Stimulated activated CD8-positive, alpha-beta memory T cell treated with anti-CD3 and anti-CD28 coated beads, Interleukin-12 subunit alpha, Interleukin-12 subunit beta, amount 100 ng/mL, for 4 hours (primary cell): ENCODE results near the gene MITF.
"Not testable (repeated sequence)": the region's sequence is repeated elsewhere in the genome, so short reads cannot be mapped to it uniquely, and the experiment has no call there.

Source experiments
- DNase-seq: peaks from one replicate; pipeline ENCODE4 v3.0.0-alpha.2; 2020; ENCODE audit warnings: low read depth

The MITF gene

DNA sequence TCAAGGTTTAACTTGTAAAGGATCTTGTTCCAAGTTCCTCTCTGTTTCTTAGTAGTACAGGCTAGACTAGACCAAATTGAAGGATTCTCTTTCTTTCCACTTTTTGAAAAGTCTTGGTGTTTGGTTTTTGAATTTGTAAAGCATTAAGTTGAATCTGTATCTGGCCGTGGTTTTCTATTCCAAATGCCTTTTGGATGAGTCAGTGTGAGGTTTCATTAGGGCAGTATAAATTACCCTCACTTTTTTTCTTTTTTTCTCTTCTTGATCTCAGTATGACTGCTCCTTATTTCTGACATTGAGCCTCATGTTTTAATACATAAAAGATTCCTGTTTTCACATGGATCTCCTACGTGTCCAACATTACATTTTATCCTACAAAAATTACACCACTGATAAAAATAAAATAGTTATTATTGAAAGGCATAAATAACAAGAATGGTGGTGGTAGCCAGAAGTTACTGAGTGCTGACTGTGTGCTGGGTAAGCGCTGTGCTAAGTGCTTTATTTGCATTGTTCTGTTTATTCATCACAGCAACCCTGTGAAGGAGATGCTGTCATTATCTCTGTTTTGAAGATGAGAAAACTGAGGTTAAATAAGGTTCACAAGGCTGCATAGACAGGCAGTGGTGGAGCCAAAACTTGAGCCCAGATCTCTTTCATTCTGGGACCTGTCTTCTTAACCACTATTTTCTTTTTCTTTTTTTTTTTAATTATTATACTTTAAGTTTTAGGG is 48.3 kb downstream of the MITF start:
- DNase-seq, result no peak

DNA sequence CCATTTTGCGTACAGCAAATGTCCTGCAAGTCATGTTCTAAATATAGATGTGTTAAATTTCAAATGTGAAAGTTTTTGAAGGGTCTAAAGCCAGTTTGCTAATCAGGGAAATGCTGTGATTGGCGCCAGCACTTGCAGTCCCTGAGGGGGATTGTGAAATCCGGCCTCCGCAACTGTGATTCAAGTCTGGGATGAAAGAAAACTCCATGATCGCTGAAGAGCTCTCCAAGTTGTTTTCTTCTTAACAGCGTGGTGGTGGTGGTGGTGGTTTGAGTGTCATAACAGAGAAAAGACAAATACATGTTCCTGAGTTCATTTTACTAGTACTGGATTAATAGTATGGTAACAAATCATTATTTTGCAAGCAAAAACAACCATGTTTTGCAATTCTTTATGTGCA is 51.8 kb downstream of the MITF start:
- DNase-seq, result no peak

DNA sequence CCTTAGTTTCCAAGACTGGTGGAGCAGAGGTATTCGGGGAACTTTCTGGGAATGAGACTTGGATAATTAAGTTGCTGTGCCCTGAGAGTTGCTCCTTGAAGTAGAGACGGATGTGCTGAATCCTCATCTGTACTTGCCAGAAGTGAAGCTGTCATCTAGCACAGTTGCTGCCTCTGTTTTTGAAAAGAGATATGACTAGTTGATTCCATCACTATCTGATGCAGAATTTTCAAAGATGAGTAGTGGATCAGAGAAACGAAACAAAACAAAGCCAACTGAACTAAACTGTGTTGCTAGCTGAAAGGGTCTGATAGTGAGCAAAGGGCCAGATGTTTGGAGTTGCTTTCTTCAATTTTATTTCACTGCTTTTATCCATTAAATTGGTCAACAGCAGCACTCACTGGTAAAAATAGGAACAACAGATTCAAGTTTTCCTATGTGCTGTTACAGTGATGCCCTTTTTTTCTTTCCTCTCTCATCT is 52.7 kb downstream of the MITF start:
- DNase-seq, result no peak

DNA sequence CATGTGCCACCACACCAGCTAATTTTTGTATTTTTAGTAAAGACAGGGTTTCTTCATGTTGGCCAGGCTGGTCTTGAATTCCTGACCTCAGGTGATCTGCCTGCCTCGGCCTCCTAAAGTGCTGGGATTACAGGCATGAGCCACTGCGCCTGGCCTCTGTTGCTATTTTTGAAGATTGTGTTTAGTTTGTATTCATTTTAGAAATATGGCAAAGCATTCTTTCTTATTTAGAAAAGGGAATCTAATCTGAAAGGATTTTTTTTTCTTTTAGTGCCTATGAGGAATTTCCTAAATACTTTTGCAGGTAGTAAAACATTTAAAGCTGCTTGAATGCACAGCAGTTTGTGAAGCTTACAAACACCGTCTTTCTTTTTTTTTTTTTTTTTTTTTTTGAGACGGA is 56.9 kb downstream of the MITF start:
- not testable (repeated sequence) for DNase-seq

DNA sequence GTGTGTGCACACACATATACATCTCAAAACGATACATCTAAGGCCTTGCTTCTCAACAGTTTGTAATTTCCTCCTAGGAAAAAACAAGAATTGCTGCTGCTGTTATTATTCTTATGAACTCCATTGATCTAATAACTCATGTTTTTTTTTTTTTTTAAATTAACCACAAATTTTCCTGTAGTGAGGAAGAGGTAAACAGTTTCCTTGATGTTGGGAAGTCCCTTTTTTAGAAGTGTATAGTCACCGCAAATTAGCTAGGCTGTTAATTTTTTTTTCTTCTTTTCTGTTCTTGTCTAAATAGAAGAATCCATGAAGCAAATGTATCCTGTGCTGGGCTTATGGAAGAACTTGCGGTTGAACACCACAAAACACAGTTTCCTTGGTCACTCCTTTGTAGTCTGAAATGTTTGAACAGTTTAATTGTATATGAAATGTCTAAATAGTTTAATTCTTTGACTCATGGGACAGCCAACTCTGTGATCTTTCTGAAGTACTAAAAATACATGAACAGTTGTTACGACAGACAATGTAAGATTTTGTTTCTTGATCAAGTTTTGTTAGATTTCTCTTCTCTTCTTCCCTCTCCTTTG is 64.5 kb downstream of the MITF start:
- DNase-seq, result no peak

DNA sequence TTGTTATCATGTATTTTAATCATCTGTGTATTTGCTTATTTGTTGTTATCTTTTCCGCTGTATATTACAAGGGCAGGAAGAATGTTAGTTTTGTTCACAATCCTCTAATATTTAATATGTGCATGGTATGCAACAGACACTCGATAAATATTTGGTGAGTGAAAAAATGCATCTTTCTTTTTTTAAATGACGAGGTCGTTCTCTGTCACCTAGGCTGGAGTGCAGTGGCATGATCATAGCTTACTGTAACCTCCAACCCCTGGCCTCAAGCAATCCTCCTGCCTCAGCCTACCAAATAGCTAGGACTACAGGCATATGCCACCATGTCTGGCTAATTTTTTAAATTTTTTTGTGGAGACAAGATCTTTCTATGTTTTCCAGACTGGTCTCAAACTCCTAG is 66.2 kb downstream of the MITF start:
- DNase-seq, result no peak

DNA sequence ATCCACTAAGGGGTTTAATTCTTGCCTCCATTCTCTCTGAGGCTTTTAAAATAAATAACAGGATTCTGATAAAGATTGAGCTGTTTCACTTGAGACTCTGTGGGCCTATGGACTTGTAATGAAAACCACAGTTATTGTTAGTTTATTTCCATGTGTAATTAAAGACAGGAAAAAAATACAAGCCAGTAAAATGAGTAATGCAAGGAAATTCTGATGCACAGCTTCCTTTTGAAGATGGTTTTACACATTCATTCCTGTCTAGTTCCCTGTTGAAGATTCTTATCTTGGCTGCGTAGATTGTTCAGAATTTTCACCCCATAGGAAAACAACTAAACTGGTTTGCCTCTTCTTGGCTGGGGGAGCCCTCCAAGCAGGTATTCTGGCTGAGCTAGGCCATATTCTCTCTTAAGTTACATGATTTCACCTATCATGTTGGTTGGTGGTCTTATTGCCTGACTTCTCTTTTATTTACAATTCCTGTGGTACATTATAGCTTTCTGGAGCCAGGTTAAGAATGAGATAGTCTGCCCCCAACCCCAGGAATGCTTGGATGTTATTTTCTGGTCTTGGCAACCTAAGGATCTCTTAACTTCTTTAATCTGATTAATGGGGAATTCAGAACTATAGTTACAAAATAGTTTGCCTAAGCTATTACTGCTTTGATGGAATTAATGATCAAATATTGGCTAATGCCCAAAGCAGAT is 67.6 kb downstream of the MITF start:
- no peak for DNase-seq

DNA sequence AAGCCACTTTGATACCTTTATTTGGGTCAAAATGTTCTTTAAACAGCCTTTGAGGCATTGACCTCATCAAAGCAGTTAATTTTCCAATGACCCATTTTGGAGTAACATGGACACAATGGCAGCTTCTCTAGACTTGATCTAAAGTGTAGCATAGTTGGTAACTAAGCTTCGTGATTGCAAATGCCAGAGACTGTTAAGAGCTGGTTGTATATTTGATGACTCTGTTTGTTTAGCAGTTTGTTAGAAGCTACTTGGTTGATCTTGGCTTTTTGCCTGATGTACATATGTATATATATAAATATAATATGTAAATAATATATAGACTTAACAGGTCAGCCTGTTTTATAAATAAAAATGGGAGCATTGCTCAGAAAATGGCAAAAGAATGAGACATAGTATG is 68.4 kb downstream of the MITF start:
- DNase-seq, result no peak

DNA sequence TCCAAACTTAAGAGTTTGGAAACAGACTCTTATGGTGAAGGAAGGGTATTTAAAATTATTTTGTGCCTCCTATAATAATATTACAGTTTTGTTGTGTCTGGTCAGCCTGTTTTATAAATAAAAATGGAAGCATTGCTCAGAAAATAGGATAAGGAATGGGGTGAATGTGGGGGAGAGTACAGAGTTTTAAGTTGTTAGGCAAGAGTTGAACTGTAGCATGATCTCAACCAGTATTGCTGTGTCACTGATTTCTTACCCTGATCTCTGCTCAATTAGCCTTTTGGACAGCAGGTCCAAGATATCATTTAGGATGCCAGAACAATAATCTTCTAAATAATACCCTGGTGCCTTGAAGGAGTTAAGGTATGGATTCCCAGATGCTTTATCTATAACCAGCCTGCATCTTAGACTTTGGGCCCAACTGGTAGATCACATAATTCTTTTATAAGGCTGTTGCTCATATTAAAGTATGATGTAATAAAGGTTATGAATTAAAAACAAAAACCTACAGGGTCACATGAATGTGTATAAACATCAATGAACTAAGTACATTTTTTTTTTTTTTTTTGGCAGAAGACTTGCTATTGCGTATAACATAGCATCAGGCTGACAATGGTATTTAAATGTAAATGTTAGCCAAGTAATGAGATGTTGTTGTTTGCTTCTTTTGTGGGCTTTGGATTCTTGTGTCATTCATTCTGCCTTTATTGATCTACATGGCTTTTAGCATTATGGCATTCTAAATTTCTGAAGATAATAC is 70.0 kb downstream of the MITF start:
- DNase-seq, result no peak

DNA sequence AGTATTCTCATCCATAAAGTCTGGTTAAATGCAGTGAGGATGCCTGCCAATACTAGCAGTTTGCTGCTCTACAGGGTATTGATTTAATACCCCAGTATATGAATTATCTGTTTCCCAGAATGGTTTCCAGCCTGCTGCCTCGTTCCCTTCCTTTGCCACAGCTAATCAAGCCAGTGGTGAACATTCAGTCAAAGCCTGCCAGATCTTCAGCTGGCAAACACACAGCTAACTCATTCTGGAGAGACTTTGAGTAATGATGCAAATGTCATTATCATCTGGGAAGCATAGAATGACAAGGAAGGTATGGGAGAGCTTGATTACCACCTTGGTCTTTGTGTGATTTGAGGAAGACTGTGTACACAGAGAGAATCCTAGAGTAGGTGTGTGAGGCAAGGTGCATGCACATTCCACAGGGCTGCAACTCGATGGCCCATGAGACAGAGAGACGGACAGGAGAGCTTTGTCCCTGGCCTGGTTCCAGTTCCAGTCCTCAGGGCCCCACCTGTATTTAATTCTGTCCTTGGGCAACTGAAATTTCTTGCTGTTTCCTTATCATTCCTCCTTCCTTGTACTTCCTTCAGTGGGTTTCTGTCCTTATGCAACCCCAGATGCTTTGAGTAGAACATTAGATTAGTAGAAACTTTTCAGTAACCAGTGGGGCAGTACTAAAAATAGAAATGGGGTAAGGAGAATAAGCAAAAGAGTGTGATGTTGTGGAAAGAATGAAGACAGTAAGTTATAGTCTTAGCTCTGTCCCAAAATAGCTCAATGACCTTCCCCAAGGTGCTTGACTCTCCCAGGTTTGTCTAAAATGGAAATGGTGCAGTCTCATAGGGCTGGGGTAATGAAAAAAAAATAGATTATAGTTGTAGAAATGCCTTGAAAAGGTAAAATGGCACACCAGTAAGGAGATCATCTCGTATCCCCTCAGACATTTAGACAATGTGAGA is 72.5 kb downstream of the MITF start:
- DNase-seq, result no peak

DNA sequence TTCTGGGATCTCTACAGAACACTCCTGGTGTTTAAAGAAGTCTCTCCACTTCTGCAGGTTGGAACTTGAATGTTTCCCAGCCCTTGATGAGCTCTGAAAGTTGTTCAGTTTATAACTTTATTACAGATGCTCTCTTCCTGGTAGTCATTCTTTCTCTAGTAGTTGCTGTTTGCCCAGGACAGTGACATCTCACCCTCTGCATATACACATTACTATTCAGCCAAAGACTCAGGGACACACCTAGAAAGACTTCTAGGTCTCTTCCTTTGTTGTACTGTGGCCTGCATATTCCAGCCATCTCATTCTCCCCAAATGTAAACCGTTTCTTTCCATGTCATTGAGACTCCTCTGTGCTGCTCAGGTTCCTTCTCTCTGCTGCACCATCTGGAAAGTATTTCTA is 76.7 kb downstream of the MITF start:
- no peak for DNase-seq

DNA sequence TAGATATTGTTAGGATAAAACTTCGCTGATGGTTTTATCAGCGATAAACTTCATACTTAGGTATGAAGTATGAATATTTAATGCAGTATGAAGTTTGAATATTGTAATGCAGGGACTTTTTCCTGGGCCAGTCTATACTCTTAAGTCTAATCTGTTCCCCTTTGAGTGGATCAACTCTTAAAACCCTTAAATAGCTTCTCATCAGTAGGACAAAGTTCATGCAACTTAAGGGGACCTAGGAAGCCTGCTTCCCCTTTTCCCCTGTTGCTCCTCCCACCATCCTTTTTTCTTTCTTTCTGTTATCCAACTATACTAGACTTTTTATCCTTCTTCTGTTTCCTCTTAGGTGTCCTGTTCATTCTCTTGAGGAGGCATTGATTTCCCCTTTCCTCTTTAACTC is 78.7 kb downstream of the MITF start:
- no peak for DNase-seq

DNA sequence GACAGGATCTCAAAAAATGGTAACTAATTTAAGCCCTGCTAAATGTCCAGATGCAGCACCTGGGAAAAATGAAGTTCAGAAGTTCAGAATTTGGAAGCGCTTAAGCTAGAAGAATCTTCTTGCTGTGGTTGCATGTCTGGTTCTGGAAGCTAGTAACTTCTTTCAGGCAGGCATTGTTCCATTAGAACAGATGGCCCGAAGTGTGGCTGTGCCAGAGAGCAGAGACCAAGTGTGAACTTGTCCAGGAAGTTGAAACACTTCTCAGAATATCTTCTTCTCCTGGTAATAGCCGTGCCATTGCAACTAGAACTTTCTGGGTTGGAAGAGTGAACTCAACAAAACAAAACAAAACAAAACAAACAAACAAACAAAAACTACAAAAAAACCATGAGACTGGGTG is 80.0 kb downstream of the MITF start:
- DNase-seq, result no peak

DNA sequence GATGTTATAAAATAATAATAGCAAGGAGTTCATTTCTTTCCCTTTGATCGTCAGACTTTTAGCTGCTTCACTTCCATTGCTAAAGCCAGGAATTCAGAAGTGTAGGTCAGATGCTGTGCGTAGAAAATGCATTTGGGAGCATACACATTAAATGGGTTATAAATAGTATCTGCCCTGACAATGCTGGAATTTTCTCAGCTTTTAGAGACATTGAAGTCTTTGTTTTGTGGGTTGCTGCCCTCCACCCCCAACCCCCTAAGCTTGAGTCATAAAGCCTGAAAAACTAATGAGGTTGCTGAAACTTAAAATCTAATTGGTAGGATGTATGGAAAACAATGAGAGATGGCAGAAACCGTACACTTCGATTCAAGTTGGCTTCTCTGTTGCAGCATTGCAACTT is 81.9 kb downstream of the MITF start:
- no peak for DNase-seq

DNA sequence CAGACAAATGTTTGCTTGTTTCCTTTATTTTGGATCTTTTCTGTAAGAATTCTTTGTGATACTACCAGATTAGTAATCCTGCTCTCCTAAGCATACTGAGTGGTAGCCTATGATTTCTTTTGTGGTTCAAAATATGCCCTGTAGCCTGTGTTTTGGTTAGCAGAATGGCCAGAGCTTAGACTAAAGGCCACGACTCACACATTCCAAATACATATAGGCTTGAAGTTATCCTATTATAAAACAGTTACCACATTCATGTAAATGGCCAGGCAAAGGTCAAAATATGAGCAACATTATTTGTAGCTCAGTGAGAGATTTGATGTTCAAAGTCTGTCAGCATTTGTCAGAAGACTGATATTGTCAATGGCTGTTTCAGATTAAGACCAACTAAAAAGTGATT is 84.5 kb downstream of the MITF start:
- no peak for DNase-seq

DNA sequence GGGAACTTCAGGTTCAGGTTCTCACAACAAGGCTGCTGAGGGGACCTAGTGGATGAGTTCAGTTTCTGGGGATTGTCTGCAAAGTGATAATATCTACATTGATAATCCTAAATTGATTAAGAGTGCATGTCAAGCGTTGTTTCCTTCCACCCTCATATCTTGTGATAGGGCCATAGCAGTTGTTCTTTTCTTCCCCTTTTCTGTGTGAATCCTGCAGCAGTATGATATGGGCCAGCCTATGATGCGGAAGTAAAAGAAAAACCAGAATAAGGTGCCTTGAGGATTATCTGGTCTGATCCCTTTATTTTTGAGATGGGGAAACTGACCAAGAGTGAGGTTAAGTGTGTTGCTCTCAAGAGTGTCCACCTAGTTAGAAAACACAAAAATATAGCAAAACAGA is 86.2 kb downstream of the MITF start:
- no peak for DNase-seq

DNA sequence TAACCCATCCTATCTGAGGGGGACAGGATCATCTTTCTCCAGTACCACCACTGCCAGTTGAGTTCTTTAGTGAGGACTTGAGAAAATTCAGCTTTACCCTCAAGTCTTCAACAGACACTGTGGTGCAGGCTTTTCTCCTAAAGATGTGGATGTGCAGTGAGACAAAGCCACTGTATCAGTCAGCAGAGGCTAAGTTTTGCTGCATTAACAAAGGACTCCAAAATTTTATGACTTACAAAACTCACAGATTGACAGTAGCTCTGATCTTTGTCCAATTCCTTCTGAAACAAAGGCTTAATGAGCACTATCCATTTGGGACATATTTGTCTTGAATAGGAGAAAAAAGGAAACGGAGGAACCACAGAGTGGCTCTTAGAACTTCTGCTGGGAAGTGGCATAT is 87.9 kb downstream of the MITF start:
- no peak for DNase-seq

DNA sequence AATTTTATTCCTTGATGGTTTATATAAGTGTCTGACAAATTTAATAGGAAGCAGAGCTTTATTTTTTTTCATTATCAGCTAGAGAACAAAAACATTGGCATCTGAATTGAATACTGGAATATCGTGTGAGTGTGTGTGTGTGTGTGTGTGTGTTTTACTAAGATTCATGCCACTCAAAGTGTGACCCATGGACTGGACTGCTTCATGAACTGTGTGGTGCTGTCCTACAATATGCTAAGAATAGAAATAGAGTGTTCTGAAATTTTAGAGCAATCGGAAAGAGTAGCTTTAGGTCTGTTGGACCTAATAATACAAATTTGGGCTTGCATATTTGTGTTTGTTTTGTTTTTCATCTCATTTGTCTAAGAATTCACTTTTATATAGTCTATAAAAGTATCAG is 89.6 kb downstream of the MITF start:
- DNase-seq, result no peak

DNA sequence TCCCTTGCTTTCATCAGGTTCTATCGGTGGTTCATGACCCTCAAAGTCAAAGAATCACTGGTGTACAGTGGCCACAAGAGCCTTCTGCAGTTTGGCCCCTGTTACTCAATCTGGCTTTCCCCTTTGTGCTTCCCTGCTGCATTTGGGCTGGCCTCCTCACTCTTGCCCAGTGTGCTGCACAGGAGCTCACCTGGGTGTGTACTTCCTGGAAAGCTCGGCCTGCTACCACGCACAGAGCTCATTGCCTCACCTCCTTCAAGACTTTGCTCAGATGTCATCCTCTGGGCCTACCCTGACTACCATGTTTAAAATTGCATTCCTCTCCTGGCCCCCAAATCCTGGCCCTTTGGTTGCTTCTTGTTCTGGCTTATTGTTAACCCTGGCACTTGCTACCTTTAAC is 90.9 kb downstream of the MITF start:
- DNase-seq, result no peak

DNA sequence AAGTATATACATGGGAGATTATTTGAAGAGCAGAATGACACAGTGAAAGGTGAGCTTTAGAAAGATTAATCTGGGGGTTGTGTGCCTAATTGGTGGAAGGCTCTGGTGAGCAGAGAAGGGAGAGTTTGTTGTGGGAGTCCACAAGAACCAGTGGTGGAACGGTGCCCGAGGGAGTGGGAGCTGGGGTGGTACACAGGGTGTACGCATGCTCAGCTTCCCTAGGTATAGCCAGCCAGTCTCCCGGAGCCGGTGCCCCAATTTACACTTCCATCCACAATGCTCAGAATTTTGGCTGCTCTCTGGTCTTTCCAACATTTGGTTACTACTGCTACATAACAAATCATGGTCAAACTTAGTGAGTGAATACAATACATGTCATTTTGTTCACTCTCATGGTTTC is 92.5 kb downstream of the MITF start:
- no peak for DNase-seq

DNA sequence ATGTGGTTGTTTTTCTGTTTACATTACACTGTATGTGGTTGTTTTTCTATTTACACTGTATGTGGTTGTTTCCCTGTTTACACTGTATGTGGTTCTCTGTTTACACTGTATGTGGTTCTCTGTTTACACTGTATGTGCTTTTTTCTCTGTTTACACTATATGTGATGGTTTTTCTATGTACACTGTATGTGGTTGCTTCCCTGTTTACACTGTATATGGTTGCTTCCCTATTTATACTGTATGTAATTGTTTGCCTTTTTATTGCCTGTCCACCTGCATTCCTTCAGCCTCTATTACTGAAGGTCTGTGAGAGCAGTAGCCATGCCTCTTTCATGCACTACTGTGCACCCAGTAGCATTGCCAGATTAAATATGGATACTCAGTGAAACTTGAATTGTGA is 94.3 kb downstream of the MITF start:
- DNase-seq, result no peak

DNA sequence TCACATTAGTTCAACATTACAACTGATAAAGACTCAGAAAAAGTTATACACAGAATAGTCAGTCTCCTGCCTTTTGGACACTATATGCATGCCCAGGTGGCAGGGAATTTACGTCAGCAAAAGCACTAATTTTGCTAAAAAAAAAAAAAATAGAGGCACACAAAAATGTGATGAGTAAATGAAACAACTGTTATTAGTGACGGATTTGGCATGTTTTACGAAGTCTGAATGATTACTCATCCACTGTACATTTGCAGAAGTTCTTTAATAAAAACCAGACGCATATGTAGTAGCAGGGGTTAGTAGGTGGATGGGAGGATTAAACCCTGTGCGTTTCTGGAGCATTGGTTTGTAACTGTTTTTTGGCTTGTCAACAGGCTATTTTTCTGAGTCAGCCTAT is 99.0 kb downstream of the MITF start:
- DNase-seq, result no peak
